GM19452 (cell line): Measurements from ENCODE around the gene BRCA1.
A peak's percentile ranks its signal among the peaks of the same experiment; 100 is the strongest.
"Not testable (repeated sequence)": the region's sequence is repeated elsewhere in the genome, so short reads cannot be mapped to it uniquely, and the experiment has no call there.

Experiments
- ATAC-seq: cut with Tn5 transposase; IDR thresholded peaks from one replicate; pipeline ENCODE4 v1.9.1; 2021; ENCODE audit not compliant: unreplicated experiment

BRCA1 gene

GRCh38 chr17:43125133-43125966 lies at the start of gene BRCA1:
Gene BRCA1 (minus strand): TSS chr17:43125364. CDS start chr17:43124096, 1,268 bp downstream.
- peak; percentile 93 for ATAC-seq

- no peak for ATAC-seq
Measured at GRCh38 chr17:43171586-43172487, 46.7 kb upstream of the BRCA1 start.

GRCh38 chr17:43170766-43171585 lies 45.8 kb upstream of the BRCA1 start, which contains the start of gene NBR1:
Gene NBR1 (plus strand): TSS chr17:43171214. CDS start chr17:43175800, 4,586 bp downstream.
- ATAC-seq, result peak; percentile 76

- peak; percentile 72 for ATAC-seq
Measured at GRCh38 chr17:43170140-43170765, 45.1 kb upstream of the BRCA1 start.

GRCh38 chr17:43169561-43170139 lies 44.5 kb upstream of the BRCA1 start:
- ATAC-seq, result no peak

GRCh38 chr17:43165971-43166370 lies 40.8 kb upstream of the BRCA1 start:
- ATAC-seq, result not testable (repeated sequence)

- ATAC-seq, result not testable (repeated sequence)
Measured at GRCh38 chr17:43159957-43160356, 34.8 kb upstream of the BRCA1 start.

GRCh38 chr17:43159232-43159631 lies 34.1 kb upstream of the BRCA1 start:
- not testable (repeated sequence) for ATAC-seq

- ATAC-seq, result no peak
Measured at GRCh38 chr17:43155666-43156065, 30.5 kb upstream of the BRCA1 start.

GRCh38 chr17:43153197-43153835 lies 28.2 kb upstream of the BRCA1 start:
- not testable (repeated sequence) for ATAC-seq

- no peak for ATAC-seq
Measured at GRCh38 chr17:43151880-43152456, 26.8 kb upstream of the BRCA1 start.

GRCh38 chr17:43146649-43147048 lies 21.5 kb upstream of the BRCA1 start:
- no peak for ATAC-seq

- ATAC-seq, result no peak
Measured at GRCh38 chr17:43143201-43143600, 18.0 kb upstream of the BRCA1 start.

- no peak for ATAC-seq
Measured at GRCh38 chr17:43142153-43142552, 17.0 kb upstream of the BRCA1 start.

- no peak for ATAC-seq
Measured at GRCh38 chr17:43140396-43141332, 15.5 kb upstream of the BRCA1 start.

- ATAC-seq, result not testable (repeated sequence)
Measured at GRCh38 chr17:43138531-43138930, 13.4 kb upstream of the BRCA1 start.

GRCh38 chr17:43136574-43136973 lies 11.4 kb upstream of the BRCA1 start:
- not testable (repeated sequence) for ATAC-seq

- no peak for ATAC-seq
Measured at GRCh38 chr17:43135454-43135819, 10.3 kb upstream of the BRCA1 start.
